Left ventricle myocardium inferior (tissue), 1 donor: Measurements from ENCODE around the gene SLC37A1. TPM values are rescaled to one million over a fixed set of nuclear protein-coding genes. Genes with fewer than 3 reads are reported as not detected.

Experiments used
- DNase-seq: peaks from one replicate; pipeline ENCODE4 v3.0.0-alpha.2; 2020
- H3K27ac ChIP-seq: fragments of 200-600 bp; replicated peaks from 2 replicates; pipeline ENCODE4 v1.8.0; 2021
- H3K27me3 ChIP-seq: fragments of 200-600 bp; 2 replicates; pipeline ENCODE4 v1.8.0; 2021; ENCODE audit warnings: low read depth
- H3K36me3 ChIP-seq: fragments of 200-600 bp; 2 replicates; pipeline ENCODE4 v1.8.0; 2021
- H3K4me1 ChIP-seq: fragments of 200-600 bp; 2 replicates; pipeline ENCODE4 v1.8.0; 2021
- H3K4me3 ChIP-seq: fragments of 200-600 bp; 2 replicates; pipeline ENCODE4 v1.8.0; 2021; ENCODE audit warnings: mild to moderate bottlenecking, moderate library complexity
- H3K9me3 ChIP-seq: fragments of 200-600 bp; replicated peaks from 2 replicates; pipeline ENCODE4 v1.8.0; 2021
- CTCF ChIP-seq: fragments of 200-600 bp; IDR thresholded peaks from 2 replicates; pipeline ENCODE4 v1.8.0; 2021; ENCODE audit warnings: antibody characterized with exemption, mild to moderate bottlenecking, borderline replicate concordance
- intact Hi-C: fragments of 100-400 bp; cut with micrococcal nuclease; formaldehyde crosslinking; loops from one replicate; pipeline ENCODE4 v1.11.0; 2022
- total RNA-seq: library from RNA; stranded (reverse); fragmentation: NEBNext Ultra II Directional; extraction: Animal tissue kit (Norgen Biotek cat#: 25700); gene quantifications from one replicate; pipeline ENCODE4 v1.2.1, GENCODE V29; 2021
- donor health status: DM: no; HTN: yes; CAD: no; lungs with severe emphysema.

The SLC37A1 gene
- total RNA-seq, 1 donor from 2014 or later: 3.8 TPM

GRCh38 chr21:42539342-42539741 is 25.7 kb downstream of the SLC37A1 start:
- no peak overlapping the region for H3K27ac ChIP-seq
- no peak overlapping the region for H3K4me3 ChIP-seq
- H3K4me1 ChIP-seq: peaks cover 13% of the 10 kb centered on the region
- DNase-seq: no peak
- intact Hi-C loops: no loop called here
- H3K36me3 ChIP-seq: peaks cover 23% of the 10 kb centered on the region
- no peak for TF ChIP-seq CTCF
- no peaks in the 10 kb centered on the region for H3K9me3 ChIP-seq
- H3K27me3 ChIP-seq: no peaks in the 10 kb centered on the region

- peaks cover 23% of the 10 kb centered on the region for H3K36me3 ChIP-seq
- intact Hi-C loops: no loop called here
These were observed 26.3 kb downstream of the SLC37A1 start for GRCh38 chr21:42539931-42540343.

GRCh38 chr21:42540396-42540795 is 26.7 kb downstream of the SLC37A1 start:
- H3K27ac ChIP-seq: no peak overlapping the region
- DNase-seq: no peak
- intact Hi-C loops: no loop called here
- TF ChIP-seq CTCF: no peak
- no peaks in the 10 kb centered on the region for H3K9me3 ChIP-seq
- H3K27me3 ChIP-seq: no peaks in the 10 kb centered on the region
- no peak overlapping the region for H3K4me3 ChIP-seq
- H3K36me3 ChIP-seq: peaks cover 27% of the 10 kb centered on the region
- peaks cover 5% of the 10 kb centered on the region for H3K4me1 ChIP-seq

More at GRCh38 chr21:42539931-42540343, 26.3 kb downstream of the SLC37A1 start:
- Histone ChIP-seq H3K4me3 (no peak overlapping the region), H3K27me3 (no peaks in the 10 kb centered on the region), H3K9me3 (no peaks in the 10 kb centered on the region), H3K4me1 (peaks cover 9% of the 10 kb centered on the region), H3K27ac (no peak overlapping the region)
- no peak for TF ChIP-seq CTCF
- no peak for DNase-seq

GRCh38 chr21:42541174-42541573 is 27.5 kb downstream of the SLC37A1 start:
- no peaks in the 10 kb centered on the region for H3K27me3 ChIP-seq
- no peaks in the 10 kb centered on the region for H3K4me1 ChIP-seq
- H3K27ac ChIP-seq: no peak overlapping the region
- H3K36me3 ChIP-seq: peaks cover 35% of the 10 kb centered on the region
- H3K4me3 ChIP-seq: no peak overlapping the region
- intact Hi-C loops: no loop called here
- no peak for DNase-seq
- H3K9me3 ChIP-seq: no peaks in the 10 kb centered on the region
- TF ChIP-seq CTCF: no peak

GRCh38 chr21:42541618-42542017 is 28.0 kb downstream of the SLC37A1 start:
- H3K36me3 ChIP-seq: peaks cover 39% of the 10 kb centered on the region
- intact Hi-C loops: no loop called here

More at GRCh38 chr21:42541618-42542017, 28.0 kb downstream of the SLC37A1 start:
- H3K4me3 ChIP-seq: no peak overlapping the region
- no peak for DNase-seq
- TF ChIP-seq CTCF: no peak
- no peaks in the 10 kb centered on the region for H3K9me3 ChIP-seq
- H3K27ac ChIP-seq: no peak overlapping the region
- H3K4me1 ChIP-seq: no peaks in the 10 kb centered on the region
- no peaks in the 10 kb centered on the region for H3K27me3 ChIP-seq
